ENCODE measurements around the gene FSCN2.

Gene FSCN2, protein sequence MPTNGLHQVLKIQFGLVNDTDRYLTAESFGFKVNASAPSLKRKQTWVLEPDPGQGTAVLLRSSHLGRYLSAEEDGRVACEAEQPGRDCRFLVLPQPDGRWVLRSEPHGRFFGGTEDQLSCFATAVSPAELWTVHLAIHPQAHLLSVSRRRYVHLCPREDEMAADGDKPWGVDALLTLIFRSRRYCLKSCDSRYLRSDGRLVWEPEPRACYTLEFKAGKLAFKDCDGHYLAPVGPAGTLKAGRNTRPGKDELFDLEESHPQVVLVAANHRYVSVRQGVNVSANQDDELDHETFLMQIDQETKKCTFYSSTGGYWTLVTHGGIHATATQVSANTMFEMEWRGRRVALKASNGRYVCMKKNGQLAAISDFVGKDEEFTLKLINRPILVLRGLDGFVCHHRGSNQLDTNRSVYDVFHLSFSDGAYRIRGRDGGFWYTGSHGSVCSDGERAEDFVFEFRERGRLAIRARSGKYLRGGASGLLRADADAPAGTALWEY

DNA sequence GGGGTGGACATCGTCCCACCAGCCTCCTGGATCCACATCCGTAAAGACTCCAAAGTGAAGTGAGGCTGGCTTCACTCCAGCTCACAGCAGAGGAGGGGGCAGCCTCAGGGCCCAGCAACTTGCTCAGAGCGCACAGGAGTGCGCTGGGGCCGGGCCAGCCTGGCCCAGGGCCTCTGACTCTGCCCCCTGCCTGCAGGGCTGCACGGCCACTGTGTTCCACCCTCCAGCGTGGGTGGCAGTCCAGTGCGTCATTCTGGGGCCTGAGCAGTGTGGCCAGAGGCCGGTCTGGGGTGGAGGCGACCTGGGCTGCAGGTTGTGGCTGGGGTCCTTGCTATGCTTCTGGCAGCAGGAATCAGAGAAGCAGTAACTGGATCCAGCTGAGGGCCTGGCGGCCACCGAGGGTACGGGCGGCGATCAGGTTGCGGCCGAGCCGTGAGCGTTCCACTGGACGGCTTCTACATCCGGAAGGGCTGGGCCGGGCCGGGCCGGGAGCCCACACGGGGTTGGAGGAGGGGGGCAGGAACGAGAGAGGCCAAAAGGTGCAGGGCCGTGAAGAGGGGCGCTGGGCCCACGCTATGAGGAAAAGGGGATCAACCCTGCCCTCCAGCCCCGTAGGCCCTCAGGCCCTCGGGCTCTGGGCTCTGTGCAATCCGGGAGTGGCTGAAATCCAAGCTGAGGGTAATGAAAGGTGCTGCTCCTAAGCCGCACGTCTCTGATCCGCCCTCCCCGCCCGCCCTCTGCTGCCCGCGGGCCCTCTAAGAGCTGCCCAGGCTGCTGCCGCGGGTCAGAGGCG is at the start of gene FSCN2:
FSCN2 (plus strand) TSS at position 787 of the 793 bp plus-strand sequence. CDS start 155 bp downstream, outside the sequence.
- DNase-seq, result no peak
- intact Hi-C loops (cut with DNase I), result no loop called here

DNA sequence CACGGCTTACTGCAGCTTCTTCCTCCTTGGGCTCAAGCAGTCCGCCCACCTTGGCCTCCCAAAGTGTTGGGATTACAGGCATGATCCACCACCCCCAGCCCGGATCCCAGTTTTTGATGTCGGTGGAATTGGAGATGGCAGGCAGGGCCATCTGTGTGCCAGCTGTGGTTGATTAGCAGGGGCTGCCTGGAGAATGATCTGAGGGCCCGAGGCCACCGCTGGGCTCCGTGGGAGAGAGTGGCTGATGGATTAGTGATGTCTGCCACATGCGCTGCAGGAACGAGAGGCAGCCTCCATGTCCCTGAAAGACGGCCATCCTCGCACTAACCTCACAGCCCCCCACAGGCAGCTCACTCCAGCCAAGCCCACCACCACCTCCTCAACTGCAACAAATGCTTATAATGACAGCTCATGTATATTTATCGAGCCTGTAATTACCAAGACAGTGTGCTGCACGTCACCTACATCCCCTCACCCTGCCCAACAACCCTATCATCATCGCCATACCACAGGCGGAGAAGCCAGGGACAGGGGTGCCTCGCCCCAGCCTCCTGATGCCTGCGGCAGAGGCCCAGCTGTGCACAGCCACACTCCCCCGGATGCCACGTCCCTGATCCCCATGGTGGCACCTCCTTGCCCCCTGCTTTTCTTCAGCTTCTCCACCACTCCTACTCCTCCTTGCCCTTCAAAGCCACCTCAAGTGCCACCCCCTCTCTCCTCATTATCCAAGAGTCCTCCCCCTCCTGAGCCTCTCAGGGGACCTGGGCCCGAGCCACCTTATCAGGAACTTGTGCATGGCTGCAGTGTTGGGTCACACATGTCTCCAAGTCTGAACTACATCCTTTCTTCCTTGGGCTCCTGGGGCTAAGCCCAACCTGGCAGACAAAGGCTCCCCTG is 48.8 kb upstream of the FSCN2 start:
- no peak for DNase-seq
- intact Hi-C loops (cut with DNase I), result loop anchor here (5.0 kb wide), 2 partner anchors 77 to 182 kb away; partner anchors contain the start of gene SLC38A10

DNA sequence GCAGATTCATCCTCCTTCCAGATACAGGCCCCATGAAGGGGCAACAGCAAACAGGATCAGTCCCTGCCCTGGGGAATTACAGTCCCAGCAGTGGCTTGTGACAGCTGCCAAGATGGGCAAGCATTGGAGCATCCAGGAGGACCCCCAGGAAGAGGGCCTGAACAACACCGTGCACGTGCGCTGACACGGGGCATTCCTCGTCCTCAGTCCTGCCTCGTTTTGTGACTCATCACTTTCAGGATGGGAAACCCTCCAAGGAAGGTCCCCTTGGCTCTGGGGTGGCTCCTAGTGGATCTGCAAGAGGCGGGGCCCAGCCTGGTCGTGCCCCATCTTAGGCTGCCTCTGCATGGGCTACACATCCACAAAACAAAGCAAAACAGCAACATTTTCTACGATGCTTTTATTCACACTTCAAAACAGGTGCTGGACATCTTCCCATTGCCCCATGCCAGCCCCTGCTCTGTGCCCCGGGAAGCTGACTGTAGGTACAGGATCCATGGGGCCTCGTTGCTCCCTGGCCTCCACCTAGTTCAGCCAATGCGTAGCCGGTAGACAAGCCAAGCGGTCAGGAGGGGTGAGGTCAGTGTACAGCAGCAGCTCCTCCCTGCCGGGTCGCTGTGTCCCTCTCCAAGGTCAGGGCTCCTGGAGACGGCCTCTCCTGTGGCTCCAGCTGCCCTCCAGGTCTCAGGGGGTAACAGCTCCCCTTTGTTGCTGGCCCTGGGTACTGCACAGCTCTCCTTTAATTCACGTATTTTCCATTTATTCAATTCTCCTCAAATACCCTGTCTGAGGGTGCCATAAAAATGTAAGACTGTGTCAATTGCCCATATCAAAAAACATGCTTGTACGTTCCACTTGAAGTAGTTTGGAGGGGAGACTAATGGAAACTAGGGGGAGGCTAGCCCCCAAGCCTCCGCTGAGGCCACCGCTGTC is 47.8 kb upstream of the FSCN2 start:
- DNase-seq, result peak in 1 of 42 donors; percentile 13
- intact Hi-C loops (cut with DNase I), result loop anchor here (5.0 kb wide), 2 partner anchors 78 to 183 kb away; partner anchors contain the start of gene SLC38A10

DNA sequence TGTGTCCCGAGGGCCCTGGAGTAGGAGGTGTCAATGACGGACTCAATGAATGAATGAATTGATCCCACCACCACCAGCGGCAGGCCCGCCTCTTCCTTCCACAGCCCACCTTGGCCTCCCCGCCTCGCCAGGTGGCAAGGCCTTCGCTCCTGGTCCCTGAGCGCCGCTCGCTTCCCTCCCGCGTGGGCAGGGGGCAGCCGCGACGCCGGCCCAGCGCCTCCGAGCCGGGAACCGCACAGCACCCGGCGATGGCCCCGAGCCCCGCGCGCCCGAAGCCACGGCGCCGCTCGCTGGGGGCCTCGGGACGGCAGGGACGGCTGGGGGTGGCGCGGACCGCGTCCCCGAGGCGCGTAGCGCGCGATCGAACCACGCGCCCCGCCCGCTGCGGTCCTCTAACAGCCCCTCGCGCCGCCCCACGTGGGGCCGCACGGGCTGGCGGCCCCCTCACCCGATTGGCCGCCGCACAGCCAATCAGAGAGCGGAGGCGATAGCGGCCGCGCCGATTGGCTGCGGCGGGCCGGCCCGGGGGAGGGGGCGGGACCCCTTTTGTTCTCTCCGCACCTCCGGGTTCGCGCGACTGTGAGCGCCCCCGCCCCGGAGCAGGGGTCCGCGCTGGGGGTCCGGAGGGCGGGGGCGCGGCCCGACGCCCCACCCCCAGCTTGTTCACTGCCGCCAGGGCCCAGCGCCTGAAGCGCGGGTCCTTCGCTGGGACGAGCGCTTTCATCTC is 46.9 kb upstream of the FSCN2 start:
- intact Hi-C loops (cut with DNase I), result loop anchor here (5.0 kb wide), 2 partner anchors 79 to 184 kb away; partner anchors contain the start of gene SLC38A10
- DNase-seq, result peak; percentile 49 to 90 (median 82)

DNA sequence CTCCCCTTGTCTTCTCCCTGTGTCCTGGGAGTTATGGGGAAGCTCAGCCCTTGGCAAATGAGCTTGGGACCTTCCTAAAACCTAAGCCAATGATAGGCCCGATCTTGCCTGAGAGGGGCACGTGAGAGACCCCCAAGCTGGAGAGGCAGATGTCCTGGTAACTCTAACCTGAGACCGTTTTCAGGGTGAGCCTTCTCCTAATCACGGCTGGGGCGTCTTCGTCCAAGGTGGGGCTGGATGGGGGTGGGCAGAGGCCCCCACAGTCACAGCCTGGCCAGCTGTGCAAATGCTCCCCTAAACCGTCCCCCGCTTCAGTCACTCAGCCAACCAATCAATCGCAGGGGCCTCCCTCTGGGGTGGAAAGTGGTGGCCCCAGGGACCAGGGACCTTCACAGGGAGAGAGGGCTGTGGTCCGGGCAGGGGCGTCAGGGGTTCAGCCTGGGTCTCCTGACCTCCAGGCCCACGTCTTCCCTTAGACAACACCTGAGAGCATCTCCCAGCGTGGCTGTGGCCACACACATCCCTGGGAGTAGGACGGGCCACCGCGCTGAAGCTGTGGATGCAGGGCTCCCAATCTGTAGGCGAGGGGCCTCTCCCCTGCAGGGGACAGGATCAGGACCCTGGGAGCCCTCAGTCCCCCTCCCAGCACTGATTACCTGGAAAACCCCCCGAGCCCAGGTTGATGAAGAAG is 46.2 kb upstream of the FSCN2 start:
- intact Hi-C loops (cut with DNase I), result loop anchor here (5.0 kb wide), 2 partner anchors 80 to 185 kb away; partner anchors contain the start of gene SLC38A10

DNA sequence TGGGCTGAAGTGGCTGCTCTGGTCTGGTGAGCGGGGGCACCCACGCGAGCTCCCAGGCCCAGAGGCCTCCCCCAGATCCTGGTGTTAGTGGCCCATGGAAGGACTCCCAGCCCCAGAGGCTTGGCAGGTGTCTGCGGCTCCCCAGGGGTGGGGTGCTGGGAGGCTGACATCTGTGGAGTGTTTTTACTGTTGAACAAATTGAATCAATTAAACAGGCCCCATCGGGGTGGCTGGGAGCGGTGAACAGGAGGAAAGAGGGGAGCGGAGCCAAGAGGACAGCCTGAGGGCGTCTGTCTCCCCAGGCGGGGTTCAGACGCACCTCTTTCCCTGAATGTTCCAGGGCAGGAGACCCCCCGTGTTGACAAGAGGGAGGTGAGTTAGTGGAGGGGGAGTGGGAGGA is 45.5 kb upstream of the FSCN2 start:
- intact Hi-C loops (cut with DNase I), result loop anchor here (5.0 kb wide), 2 partner anchors 80 to 185 kb away; partner anchors contain the start of gene SLC38A10
- DNase-seq, result no peak

More for the DNA sequence above, 46.2 kb upstream of the FSCN2 start:
- no peak for DNase-seq

DNA sequence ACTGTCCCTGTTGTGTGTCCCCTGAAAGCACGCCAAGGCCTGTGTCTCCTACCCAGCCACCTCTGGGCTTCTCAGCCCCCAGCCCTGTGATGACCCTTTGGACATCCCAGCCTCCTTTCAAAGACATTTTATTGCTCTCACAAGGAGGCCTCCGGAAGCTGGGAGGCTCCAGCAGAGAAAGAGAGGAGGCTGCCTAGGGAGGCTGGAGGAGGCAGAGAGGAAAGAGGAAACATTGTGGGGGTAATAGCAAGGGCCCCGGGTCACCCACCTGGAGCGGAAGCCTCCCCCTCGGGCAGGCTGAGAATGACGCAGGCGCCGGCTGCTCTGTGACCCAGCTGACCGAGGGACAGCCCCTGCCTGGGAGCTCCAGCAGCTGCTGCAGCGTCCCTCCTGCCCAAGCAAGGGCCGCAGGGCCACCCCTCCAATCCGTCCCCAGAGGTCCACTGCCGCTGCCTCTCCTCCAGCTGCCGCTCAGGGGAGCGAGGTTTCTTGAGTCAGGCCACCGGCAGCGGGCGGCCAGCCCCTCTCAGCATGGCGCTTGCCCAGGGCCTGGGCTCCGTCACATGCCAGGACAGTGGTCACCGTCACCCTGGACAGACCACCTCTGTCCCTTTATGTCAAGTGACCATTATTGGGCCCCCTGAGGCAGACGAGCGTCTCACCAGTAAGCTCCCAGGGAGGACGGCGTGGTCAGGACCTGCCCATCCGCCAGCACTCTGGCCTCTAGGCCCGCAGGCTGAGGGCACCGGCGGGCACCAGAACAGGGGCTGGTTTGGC is 44.9 kb upstream of the FSCN2 start:
- DNase-seq, result no peak
- intact Hi-C loops (cut with DNase I), result loop anchor here (5.0 kb wide), 2 partner anchors 81 to 186 kb away; partner anchors contain the start of gene SLC38A10

DNA sequence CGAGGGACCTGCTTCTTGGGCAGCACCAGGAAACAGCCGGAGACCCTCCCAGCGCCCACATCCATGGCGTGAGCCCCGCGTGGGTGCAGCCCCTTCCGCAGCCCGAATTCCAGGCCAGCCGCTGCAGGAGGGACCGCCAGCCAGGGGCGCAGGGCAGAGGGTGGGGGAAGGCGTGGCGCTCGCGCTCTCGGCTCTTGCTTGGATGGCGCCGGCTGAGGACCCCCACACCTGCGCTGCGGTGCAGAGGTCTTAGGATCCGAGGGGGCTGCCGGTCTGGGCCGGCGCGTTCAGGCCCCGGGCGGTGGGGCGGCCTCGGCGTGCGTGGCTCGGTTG is 44.3 kb upstream of the FSCN2 start:
- intact Hi-C loops (cut with DNase I), result loop anchor here (5.0 kb wide), 2 partner anchors 82 to 187 kb away; partner anchors contain the start of gene SLC38A10
- peak in 2 of 42 donors; percentile 16 to 23 for DNase-seq

DNA sequence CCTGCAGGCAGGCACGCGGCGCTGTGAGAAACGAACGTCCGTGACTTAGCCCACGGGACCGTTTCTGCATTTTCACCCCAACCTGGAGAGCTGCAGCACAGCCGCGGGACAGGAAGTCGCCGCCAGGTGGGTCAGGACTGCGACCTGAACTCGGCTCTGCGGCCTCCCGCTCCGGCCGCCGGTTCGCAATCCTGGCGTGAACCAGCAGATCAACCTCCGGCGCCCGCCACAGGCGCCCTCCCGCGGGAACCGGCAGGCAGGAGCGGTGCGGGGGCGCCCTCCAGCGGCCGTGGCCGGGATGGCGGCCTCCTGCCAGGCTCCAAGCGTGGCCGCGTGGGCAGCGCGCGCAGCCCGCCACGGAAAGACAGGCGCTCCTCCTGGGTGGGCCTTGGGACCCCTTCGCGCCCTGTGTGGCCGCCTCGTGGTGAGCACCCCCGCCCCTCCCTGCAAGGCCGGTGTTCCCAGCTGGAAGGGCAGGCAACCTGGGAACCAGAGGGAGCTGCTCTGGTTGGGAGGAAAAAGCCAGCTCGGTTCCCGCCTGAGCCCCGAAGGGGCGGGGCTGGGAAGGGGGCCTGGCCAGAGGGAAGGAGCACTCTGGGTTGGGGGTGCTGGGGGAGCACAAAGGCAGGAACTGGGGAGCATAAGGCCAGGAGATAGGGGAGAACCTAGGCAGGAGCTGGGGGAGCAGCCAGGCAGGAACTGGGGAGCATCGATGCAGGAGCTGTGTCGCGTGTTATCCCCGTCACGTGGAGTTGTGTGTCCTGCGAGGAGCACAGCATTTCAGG is 43.8 kb upstream of the FSCN2 start:
- intact Hi-C loops (cut with DNase I), result loop anchor here (5.0 kb wide), 2 partner anchors 82 to 187 kb away; partner anchors contain the start of gene SLC38A10
- peak; percentile 69 to 96 (median 91) for DNase-seq

DNA sequence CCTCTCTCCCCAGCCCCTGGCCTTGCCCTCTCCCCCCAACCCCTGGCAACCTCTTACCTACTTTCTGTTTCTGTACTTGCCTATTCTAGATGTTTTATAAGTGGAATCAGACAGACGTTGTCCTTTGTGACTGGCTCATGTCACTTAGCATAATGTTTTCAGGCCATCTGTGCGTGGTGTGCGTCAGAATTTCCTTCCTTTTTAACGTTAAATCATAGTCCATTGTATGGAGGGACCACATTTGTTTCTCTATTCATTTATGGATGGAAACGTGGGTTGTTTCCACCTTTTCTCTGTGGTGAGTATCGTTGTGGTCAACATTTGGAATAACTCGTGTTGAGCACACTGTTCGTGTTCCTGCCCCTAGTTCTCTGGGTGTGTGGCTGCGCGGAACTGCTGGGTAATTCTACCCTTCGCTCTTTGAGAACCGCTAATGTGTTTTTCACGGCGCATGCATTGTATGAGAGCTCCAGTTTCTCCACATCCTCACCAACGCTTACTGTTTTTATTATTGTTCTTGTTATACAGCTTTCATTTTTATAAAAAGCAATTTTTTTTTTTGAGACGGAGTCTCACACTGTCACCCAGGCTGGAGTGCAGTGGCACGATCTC is 41.9 kb upstream of the FSCN2 start:
- intact Hi-C loops (cut with DNase I), result loop anchor here (5.0 kb wide), 1 partner anchor 234 kb away; no protein-coding TSS in a partner anchor
- no peak for DNase-seq

DNA sequence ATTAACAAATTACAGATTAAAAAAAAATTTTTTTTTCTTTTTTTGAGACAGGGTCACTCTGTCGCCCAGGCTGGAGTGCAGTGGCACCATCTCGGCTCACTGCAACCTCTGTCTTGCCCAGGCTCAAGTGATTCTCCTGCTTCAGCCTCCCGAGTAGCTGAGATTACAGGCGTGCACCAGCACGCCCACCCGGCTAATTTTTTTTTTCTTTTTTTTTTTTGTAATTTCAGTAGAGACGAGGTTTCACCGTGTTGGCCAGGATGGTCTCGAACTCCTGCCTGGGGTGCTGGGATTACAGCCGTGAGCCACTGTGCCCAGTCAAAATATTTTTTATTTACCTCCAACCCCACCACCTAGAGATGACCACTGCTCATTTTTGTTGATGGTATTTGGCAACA is 41.1 kb upstream of the FSCN2 start:
- intact Hi-C loops (cut with DNase I), result loop anchor here (5.0 kb wide), 1 partner anchor 235 kb away; no protein-coding TSS in a partner anchor
- DNase-seq, result no peak

DNA sequence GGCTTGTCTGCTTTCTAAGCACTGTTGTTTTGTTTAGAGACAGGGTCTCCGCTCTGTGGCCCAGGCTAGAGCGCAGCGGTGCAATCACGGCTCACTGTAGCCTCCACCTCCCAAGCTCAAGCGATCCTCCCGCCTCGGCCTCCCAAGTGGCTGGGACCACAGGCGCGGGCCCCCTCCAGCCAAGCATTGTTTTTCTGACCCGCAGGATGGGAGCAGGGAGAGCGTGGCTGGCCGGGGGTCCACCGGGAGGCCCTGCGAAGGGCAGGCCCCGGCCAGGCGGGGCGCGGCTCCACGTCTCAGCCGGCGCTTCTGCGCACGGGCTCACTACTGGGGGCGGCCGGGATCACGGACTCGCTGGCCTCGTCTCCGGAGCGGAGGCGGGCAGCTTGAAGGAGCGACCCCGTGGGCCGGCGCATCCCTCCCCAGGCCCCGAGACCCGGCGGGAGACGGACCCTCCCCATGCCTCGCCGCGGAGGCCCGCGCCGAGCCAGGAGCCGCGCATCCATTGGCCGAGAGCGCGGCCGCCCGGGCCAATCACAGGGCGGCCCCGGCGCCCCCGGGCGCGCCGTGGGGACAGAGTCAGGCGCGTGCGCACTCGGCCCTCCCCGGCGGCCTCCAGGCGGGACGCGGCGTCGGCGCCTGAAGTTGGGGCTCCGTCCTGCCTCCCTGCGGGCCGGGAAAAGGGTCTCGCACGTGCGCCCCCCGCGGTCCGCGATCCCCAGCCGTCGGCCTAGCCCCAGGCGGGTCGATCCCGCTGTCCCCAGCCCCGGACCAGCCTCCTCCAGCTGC is 40.5 kb upstream of the FSCN2 start:
- DNase-seq, result peak in 41 of 42 donors; percentile 37 to 92 (median 82)

DNA sequence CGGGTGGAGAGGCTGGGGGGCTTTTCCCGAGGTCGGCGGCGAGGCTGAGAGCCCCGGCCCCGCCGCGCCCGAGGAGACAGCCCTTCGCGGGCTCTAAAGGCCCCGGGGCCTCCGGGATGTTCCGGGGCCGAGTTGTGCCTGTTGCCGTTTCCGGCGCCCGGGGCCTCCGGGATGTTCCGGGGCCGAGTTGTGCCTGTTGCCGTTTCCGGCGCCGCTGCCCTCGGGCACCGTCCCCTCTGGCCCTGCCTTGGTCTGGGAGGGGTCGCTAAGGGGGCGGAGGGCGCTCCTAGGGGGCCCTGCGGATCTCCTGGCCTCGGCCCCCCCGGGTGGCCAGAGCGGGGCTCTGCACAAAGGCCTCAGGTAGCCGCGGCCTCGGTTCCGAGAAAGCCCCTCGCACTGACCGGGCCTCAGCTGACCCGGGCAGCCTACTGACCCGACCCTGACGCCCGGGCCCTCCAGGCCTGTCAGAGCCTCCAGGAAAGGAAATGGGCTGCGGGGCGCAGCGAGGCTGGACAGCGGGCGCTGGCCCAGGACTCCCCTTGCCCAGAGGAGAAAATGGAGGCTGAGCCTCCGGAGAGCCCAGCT is 39.8 kb upstream of the FSCN2 start:
- intact Hi-C loops (cut with DNase I), result loop anchor here (5.0 kb wide), 1 partner anchor 236 kb away; no protein-coding TSS in a partner anchor

More for the DNA sequence above, 40.5 kb upstream of the FSCN2 start:
- intact Hi-C loops (cut with DNase I), result loop anchor here (5.0 kb wide), 1 partner anchor 235 kb away; no protein-coding TSS in a partner anchor

More for the DNA sequence above, 39.8 kb upstream of the FSCN2 start:
- peak in 1 of 42 donors; percentile 19 for DNase-seq
